HEK293T (cell line): Measurements from ENCODE around the gene OR51B4.

Source experiments
- CTCF ChIA-PET: fragments of 350-600 bp; formaldehyde crosslinking; extraction: SDS; loops from one replicate; lab custom pipeline; 2021; ENCODE audit warnings: antibody characterized with exemption, inconsistent platforms; lab: Yijun Ruan, JAX
- POLR2A ChIA-PET: fragments of 350-600 bp; formaldehyde crosslinking; extraction: SDS; loops from one replicate; lab custom pipeline; 2020; ENCODE audit warnings: antibody characterized with exemption, inconsistent platforms; lab: Yijun Ruan, JAX
- DNase-seq: peaks from one replicate; pipeline ENCODE4 v3.0.0; 2012; ENCODE audit warnings: mixed read lengths; ENCODE audit errors: extremely low spot score
- ARNT ChIP-seq: fragments of 450-650 bp; IDR thresholded peaks from 2 replicates; pipeline ENCODE4 v1.6.1; 2017; ENCODE audit warnings: mild to moderate bottlenecking
- BHLHE40 ChIP-seq: fragments of 450-650 bp; IDR thresholded peaks from 2 replicates; pipeline ENCODE4 v1.6.1; 2016; ENCODE audit warnings: mild to moderate bottlenecking, moderate library complexity, borderline replicate concordance
- CTBP1 ChIP-seq: fragments of 450-650 bp; IDR thresholded peaks from 2 replicates; pipeline ENCODE4 v1.6.1; 2016; ENCODE audit warnings: borderline replicate concordance
- ELF4 ChIP-seq: fragments of 450-650 bp; IDR thresholded peaks from 2 replicates; pipeline ENCODE4 v1.6.1; 2017; ENCODE audit warnings: antibody characterized with exemption
- FOXA1 ChIP-seq: fragments of 450-650 bp; IDR thresholded peaks from 2 replicates; pipeline ENCODE4 v1.6.1; 2016; ENCODE audit warnings: mild to moderate bottlenecking
- FOXK2 ChIP-seq: fragments of 450-650 bp; IDR thresholded peaks from 2 replicates; pipeline ENCODE4 v1.6.1; 2016; ENCODE audit warnings: mild to moderate bottlenecking
- FOXM1 ChIP-seq: fragments of 450-650 bp; IDR thresholded peaks from 2 replicates; pipeline ENCODE4 v1.6.1; 2017; ENCODE audit warnings: mild to moderate bottlenecking, borderline replicate concordance
- HDGF ChIP-seq: fragments of 450-650 bp; IDR thresholded peaks from 2 replicates; pipeline ENCODE4 v1.6.1; 2017; ENCODE audit warnings: antibody characterized with exemption, borderline replicate concordance
- L3MBTL2 ChIP-seq: fragments of 450-650 bp; conservative IDR thresholded peaks from 2 replicates; pipeline ENCODE4 v1.6.1; 2016; ENCODE audit warnings: mild to moderate bottlenecking
- LEF1 ChIP-seq: fragments of 450-650 bp; IDR thresholded peaks from 2 replicates; pipeline ENCODE4 v1.6.1; 2017; ENCODE audit warnings: mild to moderate bottlenecking, borderline replicate concordance
- NFRKB ChIP-seq: fragments of 450-650 bp; IDR thresholded peaks from 2 replicates; pipeline ENCODE4 v1.6.1; 2016; ENCODE audit warnings: mild to moderate bottlenecking, moderate library complexity
- PKNOX1 ChIP-seq: fragments of 450-650 bp; IDR thresholded peaks from 2 replicates; pipeline ENCODE4 v1.6.1; 2016
- SP1 ChIP-seq: fragments of 450-650 bp; IDR thresholded peaks from 2 replicates; pipeline ENCODE4 v1.6.1; 2017
- SUZ12 ChIP-seq: fragments of 450-650 bp; IDR thresholded peaks from 2 replicates; pipeline ENCODE4 v1.6.1; 2016; ENCODE audit warnings: mild to moderate bottlenecking
- TARDBP ChIP-seq: fragments of 450-650 bp; IDR thresholded peaks from 2 replicates; pipeline ENCODE4 v1.6.1; 2016
- ZNF384 ChIP-seq: fragments of 450-650 bp; IDR thresholded peaks from 2 replicates; pipeline ENCODE4 v1.6.1; 2016

The OR51B4 gene

GRCh38 chr11:5288906-5289550 is 12.7 kb downstream of the OR51B4 start:
- TF ChIP-seq ZNF384 (no peak), FOXK2 (no peak), CTBP1 (no peak), LEF1 (no peak), SUZ12 (no peak), FOXM1 (no peak), ELF4 (no peak)
- ChIA-PET POLR2A (no interaction called here), CTCF (no interaction called here)
- DNase-seq: no peak

- no peak for DNase-seq
- ChIA-PET CTCF (no interaction called here), POLR2A (no interaction called here)
- TF ChIP-seq L3MBTL2 (no peak), ARNT (no peak), LEF1 (no peak), CTBP1 (no peak), TARDBP (no peak), FOXA1 (no peak), HDGF (no peak), ELF4 (no peak), ZNF384 (no peak), NFRKB (no peak), SUZ12 (no peak), PKNOX1 (no peak), SP1 (no peak), FOXK2 (no peak), BHLHE40 (no peak), FOXM1 (no peak)
Measured at GRCh38 chr11:5288108-5288905, 13.4 kb downstream of the OR51B4 start.

GRCh38 chr11:5286901-5287300 is 14.8 kb downstream of the OR51B4 start:
- TF ChIP-seq ZNF384 (no peak), FOXA1 (no peak), NFRKB (no peak), TARDBP (no peak), PKNOX1 (no peak), SUZ12 (no peak), LEF1 (no peak), SP1 (no peak), CTBP1 (no peak), BHLHE40 (no peak), L3MBTL2 (no peak), FOXM1 (no peak), ARNT (no peak), FOXK2 (no peak), HDGF (no peak)
- ChIA-PET POLR2A (no interaction called here), CTCF (no interaction called here)
- DNase-seq: no peak

- no peak for TF ChIP-seq ARNT
- TF ChIP-seq SUZ12: no peak
- no peak for TF ChIP-seq HDGF
- no peak for TF ChIP-seq L3MBTL2
- TF ChIP-seq FOXM1: no peak
- no peak for TF ChIP-seq ZNF384
- TF ChIP-seq BHLHE40: no peak
- no peak for TF ChIP-seq NFRKB
- no peak for TF ChIP-seq ELF4
- no peak for TF ChIP-seq SP1
- no peak for TF ChIP-seq FOXA1
- no peak for TF ChIP-seq LEF1
- TF ChIP-seq PKNOX1: no peak
- TF ChIP-seq TARDBP: no peak
- no peak for TF ChIP-seq FOXK2
- TF ChIP-seq CTBP1: no peak
- CTCF ChIA-PET: no interaction called here
- no peak for DNase-seq
- POLR2A ChIA-PET: no interaction called here
Measured at GRCh38 chr11:5286351-5286750, 15.4 kb downstream of the OR51B4 start.

GRCh38 chr11:5285703-5286340 is 15.9 kb downstream of the OR51B4 start:
- CTCF ChIA-PET: no interaction called here
- no peak for TF ChIP-seq ZNF384
- TF ChIP-seq FOXM1: no peak
- TF ChIP-seq SP1: no peak
- no peak for TF ChIP-seq PKNOX1
- no peak for TF ChIP-seq SUZ12
- no peak for TF ChIP-seq TARDBP
- TF ChIP-seq FOXA1: no peak
- no peak for TF ChIP-seq BHLHE40
- no peak for TF ChIP-seq LEF1
- no peak for TF ChIP-seq L3MBTL2
- TF ChIP-seq NFRKB: no peak
- TF ChIP-seq FOXK2: no peak
- no peak for TF ChIP-seq ARNT
- no peak for TF ChIP-seq CTBP1
- TF ChIP-seq ELF4: no peak

More at GRCh38 chr11:5285703-5286340, 15.9 kb downstream of the OR51B4 start:
- DNase-seq: no peak
- POLR2A ChIA-PET: no interaction called here
